ENCODE measurements around the gene PARD6A.

PARD6A gene

DNA sequence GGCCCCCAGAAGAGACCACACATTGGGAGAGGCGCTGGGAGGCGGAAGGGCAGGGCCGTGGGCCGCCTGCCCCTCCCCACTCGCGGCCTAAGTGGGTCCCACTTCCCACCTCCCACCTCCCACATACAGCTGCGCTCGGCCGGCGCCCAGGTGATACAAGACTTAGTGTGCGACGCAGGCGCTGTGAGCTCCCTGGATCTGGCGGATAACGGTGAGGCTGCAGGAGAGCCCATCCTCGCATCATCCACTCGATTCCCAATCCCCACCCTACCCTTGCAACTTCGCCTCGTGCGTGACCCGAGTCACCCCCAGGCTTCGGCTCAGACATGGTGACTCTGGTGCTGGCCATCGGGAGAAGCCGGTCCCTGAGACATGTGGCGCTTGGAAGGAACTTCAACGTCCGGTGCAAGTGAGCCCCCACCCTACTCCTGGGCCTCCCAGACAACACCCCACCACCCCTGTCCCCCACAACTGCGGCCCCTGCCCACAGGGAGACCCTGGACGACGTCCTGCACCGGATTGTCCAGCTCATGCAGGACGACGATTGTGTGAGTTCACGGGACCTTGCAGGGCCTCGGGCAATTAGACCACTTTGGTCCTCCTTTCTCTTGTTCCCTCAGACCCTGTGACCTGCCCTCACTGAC, 11.9 kb upstream of the PARD6A start:
- Histone ChIP-seq H3K27ac (no peak overlapping the region), H3K4me3 (IDR thresholded peaks at IDR 0.05; ENCODE audit: insufficient read depth, low read depth, low read length) (no peak overlapping the region), H2AFZ (ENCODE audit: low read depth) (no peak overlapping the region), H3K27me3 (ENCODE audit: insufficient read depth, low read depth) (no peaks in the 10 kb centered on the region), H3K36me3 (ENCODE audit: insufficient read depth) (no peaks in the 10 kb centered on the region; the same call in 1 of the 2 replicates), H3K4me2 (no peak overlapping the region), H3K4me1 (ENCODE audit: low read depth, poor library complexity, severe bottlenecking) (peaks cover 12% of the 10 kb centered on the region), H3K79me2 (ENCODE audit: insufficient read depth, low read depth) (peaks cover 10% of the 10 kb centered on the region; the same call in 1 of the 2 replicates), H3K9ac (no peak overlapping the region), H4K20me1 (ENCODE audit: insufficient read depth) (no peaks in the 10 kb centered on the region)
- TF ChIP-seq, protein P1, sequence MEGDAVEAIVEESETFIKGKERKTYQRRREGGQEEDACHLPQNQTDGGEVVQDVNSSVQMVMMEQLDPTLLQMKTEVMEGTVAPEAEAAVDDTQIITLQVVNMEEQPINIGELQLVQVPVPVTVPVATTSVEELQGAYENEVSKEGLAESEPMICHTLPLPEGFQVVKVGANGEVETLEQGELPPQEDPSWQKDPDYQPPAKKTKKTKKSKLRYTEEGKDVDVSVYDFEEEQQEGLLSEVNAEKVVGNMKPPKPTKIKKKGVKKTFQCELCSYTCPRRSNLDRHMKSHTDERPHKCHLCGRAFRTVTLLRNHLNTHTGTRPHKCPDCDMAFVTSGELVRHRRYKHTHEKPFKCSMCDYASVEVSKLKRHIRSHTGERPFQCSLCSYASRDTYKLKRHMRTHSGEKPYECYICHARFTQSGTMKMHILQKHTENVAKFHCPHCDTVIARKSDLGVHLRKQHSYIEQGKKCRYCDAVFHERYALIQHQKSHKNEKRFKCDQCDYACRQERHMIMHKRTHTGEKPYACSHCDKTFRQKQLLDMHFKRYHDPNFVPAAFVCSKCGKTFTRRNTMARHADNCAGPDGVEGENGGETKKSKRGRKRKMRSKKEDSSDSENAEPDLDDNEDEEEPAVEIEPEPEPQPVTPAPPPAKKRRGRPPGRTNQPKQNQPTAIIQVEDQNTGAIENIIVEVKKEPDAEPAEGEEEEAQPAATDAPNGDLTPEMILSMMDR (conservative IDR thresholded peaks at IDR 0.05; ENCODE audit: low read depth, low read length): no peak

DNA sequence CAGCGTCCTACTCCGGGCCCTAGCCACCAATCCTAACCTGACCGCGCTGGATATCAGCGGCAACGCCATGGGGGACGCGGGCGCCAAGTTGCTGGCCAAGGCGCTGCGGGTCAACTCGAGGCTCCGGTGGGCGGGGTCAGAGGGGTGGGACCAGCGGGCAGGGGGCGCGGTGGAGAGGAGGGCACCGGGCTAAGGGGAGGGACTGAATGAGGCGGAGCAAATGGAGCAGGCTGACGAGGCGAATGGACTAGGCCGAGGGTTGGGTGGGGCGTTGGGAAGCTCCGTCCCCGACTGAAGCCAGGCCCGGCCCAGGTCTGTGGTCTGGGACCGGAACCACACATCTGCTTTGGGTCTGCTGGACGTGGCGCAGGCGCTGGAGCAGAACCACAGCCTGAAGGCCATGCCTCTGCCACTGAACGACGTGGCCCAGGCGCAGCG, 11.2 kb upstream of the PARD6A start:
- Histone ChIP-seq H3K9ac (no peak overlapping the region), H3K79me2 (ENCODE audit: insufficient read depth, low read depth) (peaks cover 10% of the 10 kb centered on the region; the same call in 1 of the 2 replicates), H4K20me1 (ENCODE audit: insufficient read depth) (no peaks in the 10 kb centered on the region), H2AFZ (ENCODE audit: low read depth) (no peak overlapping the region), H3K27me3 (ENCODE audit: insufficient read depth, low read depth) (no peaks in the 10 kb centered on the region), H3K4me2 (no peak overlapping the region), H3K27ac (no peak overlapping the region), H3K4me3 (IDR thresholded peaks at IDR 0.05; ENCODE audit: insufficient read depth, low read depth, low read length) (no peak overlapping the region), H3K36me3 (ENCODE audit: insufficient read depth) (no peaks in the 10 kb centered on the region; the same call in 1 of the 2 replicates), H3K4me1 (ENCODE audit: low read depth, poor library complexity, severe bottlenecking) (peaks cover 6% of the 10 kb centered on the region)
- TF ChIP-seq, protein P1 (conservative IDR thresholded peaks at IDR 0.05; ENCODE audit: low read depth, low read length): no peak

DNA sequence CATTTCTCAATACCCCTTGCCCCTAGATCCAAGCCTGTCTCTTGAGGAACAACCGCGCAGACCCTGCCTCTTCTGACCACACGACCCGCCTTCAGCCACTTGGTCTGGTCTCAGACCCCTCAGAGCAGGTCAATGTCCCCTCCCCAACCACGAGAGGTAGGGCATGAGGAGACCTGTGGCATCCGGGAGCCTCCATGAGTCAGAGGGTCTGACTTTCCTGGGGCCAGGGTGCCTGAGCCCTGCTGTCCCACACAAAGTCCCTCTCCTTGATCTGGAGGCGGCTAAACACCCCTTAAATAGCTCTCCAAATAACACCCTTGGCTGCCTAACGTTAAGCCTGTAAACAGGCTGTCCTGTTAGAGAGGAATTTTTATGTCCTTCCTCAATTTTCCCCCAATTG, 10.7 kb upstream of the PARD6A start:
- H2AFZ ChIP-seq (ENCODE audit: low read depth): no peak overlapping the region
- H3K9ac ChIP-seq: no peak overlapping the region
- no peak overlapping the region for H3K27ac ChIP-seq
- H3K4me3 ChIP-seq (IDR thresholded peaks at IDR 0.05; ENCODE audit: insufficient read depth, low read depth, low read length): no peak overlapping the region
- no peaks in the 10 kb centered on the region for H4K20me1 ChIP-seq (ENCODE audit: insufficient read depth)
- peaks cover 6% of the 10 kb centered on the region for H3K4me1 ChIP-seq (ENCODE audit: low read depth, poor library complexity, severe bottlenecking)
- no peaks in the 10 kb centered on the region for H3K27me3 ChIP-seq (ENCODE audit: insufficient read depth, low read depth)
- H3K4me2 ChIP-seq: no peak overlapping the region
- TF ChIP-seq, protein P1 (conservative IDR thresholded peaks at IDR 0.05; ENCODE audit: low read depth, low read length): no peak
- H3K79me2 ChIP-seq (ENCODE audit: insufficient read depth, low read depth): peaks cover 10% of the 10 kb centered on the region; the same call in 1 of the 2 replicates
- no peaks in the 10 kb centered on the region; the same call in 1 of the 2 replicates for H3K36me3 ChIP-seq (ENCODE audit: insufficient read depth)

DNA sequence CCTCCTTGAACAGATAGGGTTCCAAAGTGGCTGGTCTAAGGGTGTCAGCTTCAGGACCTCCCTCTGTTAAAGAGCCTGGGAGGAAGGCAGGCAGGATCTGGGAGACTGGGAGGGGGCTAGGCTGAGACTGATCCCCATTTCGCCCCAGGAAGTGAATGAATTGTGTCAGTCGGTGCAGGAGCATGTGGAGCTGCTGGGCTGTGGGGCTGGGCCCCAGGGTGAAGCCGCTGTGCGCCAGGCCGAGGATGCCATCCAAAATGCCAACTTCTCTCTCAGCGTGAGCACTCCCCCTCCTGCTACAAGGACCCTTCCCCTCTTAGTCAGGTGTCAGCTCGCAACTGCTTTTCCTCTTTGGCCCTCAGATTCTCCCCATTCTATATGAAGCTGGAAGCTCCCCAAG, 9.7 kb upstream of the PARD6A start:
- no peak overlapping the region for H3K9ac ChIP-seq
- H3K4me2 ChIP-seq: no peak overlapping the region
- no peaks in the 10 kb centered on the region for H3K27me3 ChIP-seq (ENCODE audit: insufficient read depth, low read depth)
- H3K27ac ChIP-seq: no peak overlapping the region; the same call in 1 of the 2 replicates
- H2AFZ ChIP-seq (ENCODE audit: low read depth): no peak overlapping the region
- TF ChIP-seq, protein P1 (conservative IDR thresholded peaks at IDR 0.05; ENCODE audit: low read depth, low read length): no peak
- H3K79me2 ChIP-seq (ENCODE audit: insufficient read depth, low read depth): no peaks in the 10 kb centered on the region
- peaks cover 2% of the 10 kb centered on the region for H3K4me1 ChIP-seq (ENCODE audit: low read depth, poor library complexity, severe bottlenecking)
- H4K20me1 ChIP-seq (ENCODE audit: insufficient read depth): no peaks in the 10 kb centered on the region
- H3K4me3 ChIP-seq (IDR thresholded peaks at IDR 0.05; ENCODE audit: insufficient read depth, low read depth, low read length): no peak overlapping the region
- no peaks in the 10 kb centered on the region; the same call in 1 of the 2 replicates for H3K36me3 ChIP-seq (ENCODE audit: insufficient read depth)
